HG03175 (cell line): Measurements from ENCODE around the gene CLEC16A.

Experiments
- ATAC-seq: cut with Tn5 transposase; IDR thresholded peaks from one replicate; pipeline ENCODE4 v1.9.1; 2021; ENCODE audit warnings: mild to moderate bottlenecking, moderate library complexity; ENCODE audit not compliant: unreplicated experiment

Gene CLEC16A

DNA sequence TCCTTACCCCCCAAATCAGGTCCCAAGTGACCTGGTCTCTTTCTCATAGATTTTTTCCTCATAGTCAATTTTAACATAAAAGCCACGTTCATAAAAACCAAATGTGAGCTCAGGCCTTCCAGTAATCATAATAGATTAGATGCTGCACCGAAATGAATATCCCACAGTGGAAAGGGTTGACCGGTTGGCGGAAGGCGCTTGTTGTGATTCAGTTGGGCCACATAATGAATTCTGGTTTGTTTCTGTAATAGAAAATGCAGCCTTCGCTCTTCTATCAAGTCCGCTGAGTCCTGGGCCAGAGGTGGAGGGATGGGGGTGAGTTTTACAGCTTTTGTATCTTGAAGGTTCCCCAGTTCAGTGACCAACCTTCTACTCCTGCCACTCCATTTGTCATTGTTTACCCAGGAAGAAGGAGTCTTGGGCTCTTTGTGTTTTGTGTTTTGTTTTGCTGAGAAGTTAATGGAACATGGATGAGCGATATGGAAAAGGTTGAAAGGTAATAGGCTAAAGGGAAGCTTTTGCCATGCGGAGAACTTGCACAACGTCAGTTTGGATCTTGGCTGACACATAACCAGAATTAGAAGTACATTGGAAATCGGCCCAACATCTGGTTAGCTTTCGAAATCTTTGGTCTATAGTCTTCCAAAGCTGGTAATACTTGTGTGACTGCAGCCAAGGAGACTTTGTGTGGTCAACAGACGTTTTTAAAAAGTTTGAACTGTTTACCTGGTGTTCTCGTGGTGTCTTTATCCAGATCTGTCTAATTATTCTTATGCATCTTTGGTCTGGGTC is 89.5 kb downstream of the CLEC16A start:
- ATAC-seq: no peak

DNA sequence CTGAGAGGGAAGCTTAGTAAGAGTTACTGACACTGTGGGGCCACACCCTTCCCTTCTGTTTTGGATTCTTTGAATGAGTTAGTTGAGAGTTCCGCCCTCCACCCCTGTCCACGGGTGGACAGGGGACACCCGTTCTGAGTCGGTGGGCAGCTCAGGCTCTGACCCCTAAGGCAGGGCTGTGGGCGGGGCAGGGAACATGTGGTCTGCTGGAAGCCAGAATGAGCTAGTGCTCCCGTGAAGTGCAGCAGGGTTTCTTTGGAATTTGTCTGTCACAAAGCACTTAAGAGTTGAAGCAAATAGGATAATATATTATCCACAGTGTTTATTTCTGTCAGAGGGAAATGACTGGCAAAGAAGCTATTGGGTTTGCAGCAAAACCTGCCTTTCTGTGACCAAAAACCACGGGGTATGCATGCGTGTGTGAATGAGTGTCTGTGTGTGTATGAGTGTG is 90.1 kb downstream of the CLEC16A start:
- ATAC-seq: no peak

- ATAC-seq: no peak
Observed at GRCh38 chr16:11035096-11035495, 90.7 kb downstream of the CLEC16A start.

GRCh38 chr16:11036040-11036439 is 91.7 kb downstream of the CLEC16A start:
- ATAC-seq: no peak

- no peak for ATAC-seq
Observed at GRCh38 chr16:11036868-11037410, 92.6 kb downstream of the CLEC16A start.

DNA sequence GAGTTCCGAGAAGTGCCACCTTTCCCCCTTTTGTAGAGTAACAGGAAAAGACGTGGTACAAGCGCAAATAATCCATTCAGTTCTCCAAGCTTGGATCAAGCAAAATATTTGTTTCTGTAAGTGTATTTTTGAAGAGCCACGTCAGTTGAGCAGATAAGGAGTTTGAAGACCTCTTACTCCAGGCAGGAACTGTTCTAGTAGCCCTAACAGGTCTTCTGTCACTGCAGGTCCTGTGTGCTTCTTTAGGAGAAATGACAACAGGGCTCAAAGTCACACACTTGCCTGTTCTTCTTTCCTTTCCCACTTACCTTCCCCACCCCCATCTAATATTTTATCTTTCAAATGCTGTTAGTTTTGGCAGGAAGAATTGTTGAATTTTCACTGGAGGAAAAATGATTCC is 93.9 kb downstream of the CLEC16A start:
- ATAC-seq: no peak

GRCh38 chr16:11038777-11039176 is 94.4 kb downstream of the CLEC16A start:
- ATAC-seq: no peak

DNA sequence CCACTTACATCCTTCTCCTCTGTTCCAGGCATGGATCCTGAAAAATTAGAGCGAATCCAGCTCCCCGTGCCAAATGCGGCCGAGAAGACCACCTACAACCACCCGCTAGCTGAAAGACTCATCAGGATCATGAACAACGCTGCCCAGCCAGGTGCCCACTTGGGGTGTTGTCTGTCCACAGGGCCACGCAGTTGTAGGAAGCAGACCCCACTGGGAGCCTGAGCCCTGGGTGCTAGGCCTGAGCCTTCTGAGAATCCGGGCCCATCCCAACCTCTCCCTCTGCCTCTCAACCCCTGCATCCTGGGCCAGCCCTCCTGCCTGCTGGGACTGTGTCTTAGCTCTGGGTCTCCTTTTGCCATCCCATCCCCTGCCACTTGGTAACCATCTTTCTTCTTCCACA is 95.4 kb downstream of the CLEC16A start:
- no peak for ATAC-seq

GRCh38 chr16:11042191-11042590 is 97.8 kb downstream of the CLEC16A start:
- ATAC-seq: no peak

DNA sequence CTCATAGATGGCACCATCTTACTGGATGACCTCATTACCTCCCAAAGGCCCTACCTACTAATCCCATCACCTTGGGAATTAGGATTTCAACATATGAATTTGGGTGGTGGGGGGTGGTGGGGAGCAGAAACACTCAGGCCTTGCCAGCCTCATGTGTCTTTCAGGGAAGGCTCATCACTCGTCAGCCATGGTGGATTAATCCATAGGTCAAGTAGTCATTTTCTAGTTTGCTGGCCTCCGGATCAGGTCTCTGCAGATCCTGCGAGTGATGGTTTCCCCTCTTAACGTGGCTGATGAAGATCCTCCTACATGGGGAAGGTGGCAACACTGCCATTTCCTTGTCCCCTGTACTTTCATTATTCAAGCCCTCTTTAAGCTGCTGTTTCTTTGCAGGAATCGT is 101.1 kb downstream of the CLEC16A start:
- no peak for ATAC-seq

DNA sequence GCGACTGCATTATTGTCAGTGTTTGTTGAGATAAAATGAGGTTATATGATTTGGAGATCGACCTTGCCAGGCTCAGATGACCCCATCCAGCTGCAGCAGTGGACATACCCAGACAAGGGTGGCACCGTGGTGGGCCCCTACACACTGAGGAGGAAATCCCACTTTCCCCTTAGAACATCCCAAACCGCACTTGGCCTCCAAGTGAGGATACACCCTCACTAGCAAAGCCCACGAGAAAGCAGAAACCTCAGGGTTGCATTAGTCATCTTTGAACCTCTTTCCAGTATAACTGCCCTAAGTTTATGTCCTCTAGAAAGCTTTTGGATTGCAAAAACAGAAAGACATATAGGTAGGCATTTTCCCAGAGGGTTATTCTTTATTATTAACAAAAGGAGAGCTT is 101.5 kb downstream of the CLEC16A start:
- no peak for ATAC-seq

GRCh38 chr16:11046382-11046931 is 102.1 kb downstream of the CLEC16A start:
- no peak for ATAC-seq

- no peak for ATAC-seq
Observed at GRCh38 chr16:11047057-11047456, 102.7 kb downstream of the CLEC16A start.

- ATAC-seq: no peak
Observed at GRCh38 chr16:11047939-11048800, 103.8 kb downstream of the CLEC16A start.

DNA sequence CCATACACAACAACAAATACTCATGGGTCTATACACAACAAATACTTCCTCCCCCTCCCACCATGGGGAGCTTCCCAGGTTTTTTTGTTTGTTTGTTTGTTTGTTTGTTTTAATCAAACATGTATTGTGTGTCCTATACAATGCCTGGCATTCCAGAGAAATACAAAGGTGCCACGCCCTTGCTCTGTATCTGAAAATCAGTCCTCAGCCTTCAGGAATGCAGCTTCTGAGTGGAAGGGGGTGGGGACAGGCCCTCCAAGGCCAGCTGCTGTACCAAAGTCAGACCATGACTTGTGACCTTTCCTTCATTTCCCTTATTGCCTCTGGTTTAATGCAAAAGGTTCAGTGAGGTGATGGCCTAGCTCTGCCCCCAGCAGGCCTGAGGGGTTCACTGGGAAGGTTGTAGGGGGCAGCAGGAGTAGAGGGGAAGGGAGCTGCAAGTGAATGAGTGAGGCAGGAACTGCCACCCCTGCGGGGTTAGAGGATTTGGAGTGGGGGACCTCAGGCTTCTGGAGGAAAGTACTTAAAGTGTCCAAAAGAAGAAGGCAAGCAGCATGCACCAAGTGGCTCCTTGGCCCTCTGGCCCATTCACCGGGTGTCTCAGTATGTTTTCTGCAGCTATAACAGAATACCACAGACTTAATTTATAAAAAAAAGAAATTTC is 105.2 kb downstream of the CLEC16A start:
- ATAC-seq: no peak

- ATAC-seq: no peak
Observed at GRCh38 chr16:11050536-11050935, 106.2 kb downstream of the CLEC16A start.

DNA sequence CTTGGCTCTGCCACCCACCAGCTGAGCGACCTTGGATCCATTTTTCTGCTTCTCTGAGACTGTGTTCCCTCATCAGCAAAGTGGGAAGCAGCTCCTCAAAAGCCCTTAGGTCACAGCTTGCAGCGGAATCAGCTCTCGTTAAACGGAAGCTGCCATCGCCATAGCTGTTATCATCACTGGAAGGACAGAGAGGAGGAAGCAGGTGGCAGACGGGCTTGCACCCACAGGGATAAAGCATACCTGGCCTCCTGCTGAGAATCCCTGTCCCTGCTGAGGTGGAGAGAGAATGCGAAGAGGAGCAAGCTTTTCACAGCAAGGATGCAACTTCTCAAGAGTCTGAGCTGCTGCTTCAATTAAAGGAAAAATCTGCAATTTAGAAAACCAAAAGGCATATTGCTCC is 106.6 kb downstream of the CLEC16A start:
- no peak for ATAC-seq

GRCh38 chr16:11051430-11051829 is 107.1 kb downstream of the CLEC16A start:
- no peak for ATAC-seq

DNA sequence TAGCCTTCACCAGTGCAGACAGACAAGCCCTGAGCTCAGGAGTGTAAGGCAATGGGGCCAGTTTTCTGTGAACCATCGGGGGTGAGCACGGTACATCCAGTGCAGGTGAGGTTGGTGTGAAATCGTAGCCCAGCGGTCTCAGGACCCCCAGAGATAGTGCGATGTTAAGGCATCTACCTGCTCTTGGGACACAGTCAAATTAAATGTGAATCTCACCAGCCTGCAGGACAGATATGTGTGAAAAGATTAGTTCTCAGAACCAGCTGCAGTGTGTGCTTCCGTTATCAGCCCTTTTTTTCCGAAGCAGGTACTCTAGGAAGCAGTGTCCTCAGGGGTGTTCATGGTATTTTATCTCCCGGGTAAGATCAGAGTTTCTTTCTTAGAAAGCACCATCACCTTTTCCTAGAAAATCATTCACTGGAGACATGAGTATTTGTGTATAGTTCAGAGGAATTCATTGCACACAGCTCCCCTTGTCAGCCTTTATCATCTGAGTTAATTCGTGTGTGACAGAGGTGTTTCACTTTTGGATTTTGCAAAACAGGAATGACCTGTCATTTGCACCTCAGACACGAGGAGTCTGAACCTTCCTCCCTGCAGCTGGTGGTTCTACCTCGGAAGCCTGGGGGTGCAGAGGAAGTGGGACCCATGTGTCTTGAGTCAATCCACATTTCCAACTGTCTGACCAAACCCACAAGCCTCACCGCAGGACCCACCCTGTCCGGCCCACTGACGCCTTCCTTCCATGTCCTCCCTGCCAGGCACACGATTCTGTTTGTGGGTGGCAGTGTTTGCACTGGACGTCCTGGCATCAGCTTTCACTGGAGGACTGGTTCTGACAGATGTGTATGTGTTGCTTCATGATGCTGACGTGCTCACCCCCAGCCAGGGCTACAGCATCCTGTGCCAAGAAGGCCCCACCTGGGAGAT is 107.8 kb downstream of the CLEC16A start:
- peak; percentile 75 for ATAC-seq

- ATAC-seq: no peak
Observed at GRCh38 chr16:11053916-11054460, 109.6 kb downstream of the CLEC16A start.
